ENCODE results near the gene PKNOX1.
"Not testable (repeated sequence)": the region's sequence is repeated elsewhere in the genome, so short reads cannot be mapped to it uniquely, and the experiment has no call there.

The PKNOX1 gene

DNA sequence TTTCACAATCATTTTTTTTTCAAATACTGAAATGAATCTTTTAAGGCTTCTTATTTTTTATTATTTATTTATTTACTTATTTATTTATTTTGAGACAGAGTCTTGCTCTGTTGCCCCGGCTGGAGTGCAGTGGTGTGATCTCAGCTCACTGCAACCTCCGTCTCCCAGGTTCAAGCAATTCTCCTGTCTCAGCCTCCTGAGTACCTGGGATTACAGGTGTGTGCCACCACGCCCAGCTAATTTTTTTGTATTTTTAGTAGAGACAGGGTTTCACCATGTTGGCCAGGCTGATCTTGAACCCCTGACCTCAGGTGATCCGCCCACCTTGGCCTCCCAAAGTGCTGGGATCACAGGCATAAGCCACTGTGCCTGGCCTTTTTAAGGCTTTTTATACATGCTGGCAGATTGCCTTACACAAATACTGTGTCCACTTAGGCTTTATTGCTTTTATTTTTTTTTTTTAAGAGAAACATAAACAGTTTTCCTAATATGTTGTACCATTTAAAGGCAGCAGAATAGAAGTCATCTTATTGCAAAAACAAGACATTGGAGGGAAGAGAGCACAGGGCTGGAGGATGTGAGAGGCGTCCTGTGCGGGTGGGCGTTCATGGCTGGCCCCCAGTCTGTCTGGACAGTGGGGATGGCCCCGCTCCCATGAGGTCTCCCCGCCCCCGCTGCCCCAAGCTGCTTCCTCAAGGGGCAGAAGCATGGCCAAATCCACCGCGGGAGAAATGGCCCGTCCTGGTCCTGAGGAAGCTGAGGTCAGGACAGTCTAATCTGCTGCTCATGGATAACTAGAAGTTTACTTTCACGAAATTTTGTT, 31.9 kb downstream of the PKNOX1 start:
- H3K36me3 ChIP-seq (ENCODE audit: insufficient read depth, low read length), result peaks cover 26% of the 10 kb centered on the region
- H3K4me1 ChIP-seq (ENCODE audit: insufficient read depth, low read length); H3K9me3 ChIP-seq (ENCODE audit: insufficient read depth, low read depth, low read length); H3K27me3 ChIP-seq (ENCODE audit: insufficient read depth, low read length); H3K4me3 ChIP-seq (ENCODE audit: low read length); H3K27ac ChIP-seq (ENCODE audit: low read depth, low read length); H3K9ac ChIP-seq (ENCODE audit: low read depth, low read length): not testable (repeated sequence)
- WGBS, result 88% methylated on average over 14 of the region's 14 CpGs

DNA sequence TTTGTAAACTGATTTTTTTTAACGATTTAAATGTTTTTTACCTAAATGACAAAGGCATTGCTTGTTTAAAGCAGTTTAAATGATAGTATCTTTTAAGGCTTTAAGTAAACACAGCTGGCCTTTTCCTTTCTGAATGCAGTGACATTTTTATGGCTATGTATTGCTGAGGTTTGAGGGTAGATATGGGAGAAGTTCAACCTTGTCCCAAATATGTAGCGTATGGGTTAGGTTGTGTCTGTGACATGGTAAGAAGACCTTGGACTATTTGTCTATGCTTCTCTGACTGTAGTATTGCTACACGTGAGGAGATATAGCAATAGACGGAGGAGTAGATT, 32.5 kb downstream of the PKNOX1 start:
- Histone ChIP-seq H3K27me3 (ENCODE audit: insufficient read depth, low read length) (no peaks in the 10 kb centered on the region), H3K27ac (ENCODE audit: low read depth, low read length) (no peak overlapping the region), H3K9ac (ENCODE audit: low read depth, low read length) (no peak overlapping the region), H3K36me3 (ENCODE audit: insufficient read depth, low read length) (peaks cover 32% of the 10 kb centered on the region), H3K9me3 (ENCODE audit: insufficient read depth, low read depth, low read length) (no peaks in the 10 kb centered on the region), H3K4me3 (ENCODE audit: low read length) (no peak overlapping the region), H3K4me1 (ENCODE audit: insufficient read depth, low read length) (no peaks in the 10 kb centered on the region)
- WGBS, result 92% methylated on average over 4 of the region's 4 CpGs

DNA sequence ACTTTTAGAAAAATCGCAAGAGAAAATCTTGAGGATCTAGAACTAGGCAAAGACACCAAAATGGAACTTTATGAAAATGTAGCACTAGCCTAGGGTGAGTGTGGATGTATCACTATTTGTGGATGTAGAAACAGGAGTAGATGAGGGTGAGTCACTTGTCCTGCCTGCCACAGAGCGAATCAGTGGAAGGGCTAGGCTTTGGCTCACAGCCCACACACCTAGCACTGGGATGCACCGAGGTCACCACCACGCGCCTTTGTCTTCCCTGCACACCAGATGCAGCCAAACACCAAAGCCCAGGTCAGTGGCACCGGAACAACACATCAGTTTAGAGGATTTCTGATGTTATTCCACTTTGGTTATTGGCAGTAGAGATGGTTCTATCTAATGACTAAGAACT, 38.2 kb downstream of the PKNOX1 start:
- Histone ChIP-seq H3K27ac (ENCODE audit: low read depth, low read length) (no peak overlapping the region), H3K9ac (ENCODE audit: low read depth, low read length) (no peak overlapping the region), H3K27me3 (ENCODE audit: insufficient read depth, low read length) (no peaks in the 10 kb centered on the region), H3K4me3 (ENCODE audit: low read length) (no peak overlapping the region), H3K9me3 (ENCODE audit: insufficient read depth, low read depth, low read length) (no peaks in the 10 kb centered on the region), H3K36me3 (ENCODE audit: insufficient read depth, low read length) (peaks cover 72% of the 10 kb centered on the region), H3K4me1 (ENCODE audit: insufficient read depth, low read length) (no peaks in the 10 kb centered on the region)
- WGBS, result 95% methylated on average over 6 of the region's 6 CpGs

DNA sequence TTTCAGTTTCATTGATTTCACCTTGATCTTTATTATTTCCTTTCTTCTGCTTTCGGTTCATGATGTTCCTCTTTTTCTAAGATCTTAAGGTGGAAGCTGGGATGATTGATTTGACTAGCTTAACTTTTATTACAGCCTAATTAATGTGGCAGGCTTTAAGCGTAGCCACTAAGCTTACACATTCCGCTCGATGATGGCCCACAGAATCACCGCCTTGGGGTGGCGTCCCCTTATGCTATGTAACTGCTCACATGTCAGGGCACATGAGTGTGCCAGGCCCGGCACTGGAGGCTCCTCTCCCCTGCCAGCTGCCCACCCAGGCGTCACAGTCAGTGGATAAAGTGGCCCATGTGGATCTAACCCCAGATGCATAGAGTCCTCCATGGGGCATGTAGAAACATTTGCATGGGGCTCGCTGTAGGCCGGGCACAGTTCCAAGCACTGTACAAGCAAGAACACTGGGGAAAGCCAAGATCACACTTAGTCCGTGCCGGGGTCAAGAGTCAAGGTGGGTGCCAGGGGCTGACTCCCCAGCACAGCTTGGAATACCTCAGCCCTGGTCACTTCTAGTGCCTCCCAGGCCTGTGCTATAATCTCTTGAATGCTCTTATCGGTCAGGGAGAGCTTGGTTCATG, 41.7 kb downstream of the PKNOX1 start:
- H3K9ac ChIP-seq (ENCODE audit: low read depth, low read length), result no peak overlapping the region
- peaks cover 73% of the 10 kb centered on the region for H3K36me3 ChIP-seq (ENCODE audit: insufficient read depth, low read length)
- H3K4me3 ChIP-seq (ENCODE audit: low read length), result no peak overlapping the region
- H3K27me3 ChIP-seq (ENCODE audit: insufficient read depth, low read length), result no peaks in the 10 kb centered on the region
- H3K4me1 ChIP-seq (ENCODE audit: insufficient read depth, low read length), result no peaks in the 10 kb centered on the region
- H3K27ac ChIP-seq (ENCODE audit: low read depth, low read length), result no peak overlapping the region
- H3K9me3 ChIP-seq (ENCODE audit: insufficient read depth, low read depth, low read length), result no peaks in the 10 kb centered on the region
- 88% methylated on average over 12 of the region's 13 CpGs for WGBS

DNA sequence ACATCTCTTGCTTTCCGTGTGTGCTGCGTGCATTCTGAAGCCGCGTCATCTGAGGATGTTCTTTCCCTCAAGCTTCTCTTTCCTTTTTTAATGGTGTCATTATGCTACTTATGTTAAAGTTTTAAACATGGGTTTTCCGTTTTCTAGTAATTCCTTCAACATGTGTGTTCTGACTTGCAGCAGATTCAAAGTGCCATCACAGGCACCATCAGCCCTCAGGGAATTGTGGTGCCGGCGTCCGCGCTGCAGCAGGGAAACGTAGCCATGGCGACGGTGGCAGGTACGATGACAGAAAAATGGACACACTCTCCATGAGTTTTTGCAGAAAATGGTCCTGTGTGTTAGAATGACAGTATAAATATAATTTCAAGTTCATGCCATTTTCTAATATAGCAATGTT, 42.4 kb downstream of the PKNOX1 start:
- peaks cover 73% of the 10 kb centered on the region for H3K36me3 ChIP-seq (ENCODE audit: insufficient read depth, low read length)
- H3K27ac ChIP-seq (ENCODE audit: low read depth, low read length), result no peak overlapping the region
- H3K4me3 ChIP-seq (ENCODE audit: low read length), result no peak overlapping the region
- H3K4me1 ChIP-seq (ENCODE audit: insufficient read depth, low read length), result no peaks in the 10 kb centered on the region
- H3K27me3 ChIP-seq (ENCODE audit: insufficient read depth, low read length), result no peaks in the 10 kb centered on the region
- no peak overlapping the region for H3K9ac ChIP-seq (ENCODE audit: low read depth, low read length)
- H3K9me3 ChIP-seq (ENCODE audit: insufficient read depth, low read depth, low read length), result no peaks in the 10 kb centered on the region
- 97% methylated on average over 13 of the region's 13 CpGs for WGBS

DNA sequence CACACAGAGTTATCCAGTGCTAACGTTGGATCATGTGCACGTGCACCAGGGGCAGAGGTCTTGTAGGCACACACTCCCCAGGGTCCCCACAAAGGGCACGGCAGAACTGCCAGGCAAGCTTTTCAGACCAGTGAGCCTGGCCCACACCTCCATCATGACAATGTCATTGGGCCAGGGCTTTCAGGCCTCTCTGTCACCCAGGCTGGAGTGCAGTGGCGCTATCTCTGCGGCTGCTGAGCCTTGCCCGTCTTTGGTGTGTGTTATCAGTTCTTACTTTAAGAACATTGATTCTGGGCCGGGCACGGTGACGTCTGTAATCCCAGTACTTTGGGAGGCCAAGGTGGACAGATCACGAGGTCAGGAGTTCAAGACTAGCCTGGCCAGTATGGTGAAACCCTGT, 44.2 kb downstream of the PKNOX1 start:
- Histone ChIP-seq H3K9ac (ENCODE audit: low read depth, low read length) (no peak overlapping the region), H3K36me3 (ENCODE audit: insufficient read depth, low read length) (peaks cover 68% of the 10 kb centered on the region), H3K9me3 (ENCODE audit: insufficient read depth, low read depth, low read length) (no peaks in the 10 kb centered on the region), H3K4me1 (ENCODE audit: insufficient read depth, low read length) (no peaks in the 10 kb centered on the region), H3K4me3 (ENCODE audit: low read length) (no peak overlapping the region), H3K27me3 (ENCODE audit: insufficient read depth, low read length) (no peaks in the 10 kb centered on the region), H3K27ac (ENCODE audit: low read depth, low read length) (no peak overlapping the region)
- WGBS, result 95% methylated on average over 10 of the region's 10 CpGs

DNA sequence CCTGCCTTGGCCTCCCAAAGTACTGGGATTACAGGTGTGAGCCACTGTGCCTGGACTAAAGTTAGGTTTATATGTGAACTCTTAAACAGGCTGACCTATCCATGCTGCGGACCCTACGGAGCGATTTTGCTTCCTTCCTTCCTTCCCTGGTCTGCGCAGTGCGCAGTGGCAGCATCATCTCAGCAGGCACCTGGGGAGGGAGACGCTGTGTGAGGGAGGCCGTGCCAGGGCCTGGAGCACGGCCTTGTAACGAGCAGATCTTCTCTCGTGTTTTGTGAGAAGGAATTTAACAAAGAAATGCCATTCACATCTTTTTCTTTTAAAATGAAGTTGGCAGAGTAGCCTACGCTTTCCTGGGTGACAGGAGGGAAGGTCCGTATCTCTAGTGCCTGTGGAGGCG, 45.8 kb downstream of the PKNOX1 start:
- Histone ChIP-seq H3K27me3 (ENCODE audit: insufficient read depth, low read length) (no peaks in the 10 kb centered on the region), H3K4me3 (ENCODE audit: low read length) (no peak overlapping the region), H3K4me1 (ENCODE audit: insufficient read depth, low read length) (no peaks in the 10 kb centered on the region; the same call in 1 of the 2 replicates), H3K36me3 (ENCODE audit: insufficient read depth, low read length) (peaks cover 70% of the 10 kb centered on the region), H3K9me3 (ENCODE audit: insufficient read depth, low read depth, low read length) (no peaks in the 10 kb centered on the region), H3K27ac (ENCODE audit: low read depth, low read length) (no peak overlapping the region), H3K9ac (ENCODE audit: low read depth, low read length) (no peak overlapping the region)
- 95% methylated on average over 12 of the region's 13 CpGs for WGBS

DNA sequence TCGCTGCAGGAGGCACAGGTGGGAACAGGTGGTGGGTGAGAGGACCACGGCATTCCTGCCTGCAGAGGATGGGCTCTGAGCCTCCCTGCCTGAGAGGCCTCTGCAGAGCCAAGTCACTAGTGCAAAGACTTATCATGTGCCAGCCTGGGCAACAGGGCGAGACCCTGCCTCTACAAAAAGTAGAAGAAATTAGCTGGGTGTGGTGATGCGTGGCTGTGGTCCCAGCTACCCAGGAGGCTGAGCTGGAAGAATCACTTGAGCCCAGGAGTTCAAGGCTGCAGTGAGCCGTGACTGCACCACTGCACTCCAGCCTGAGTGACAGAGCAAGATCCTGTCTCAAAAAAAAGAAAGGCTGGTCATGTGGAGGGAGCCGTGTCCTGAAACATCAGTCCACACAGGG, 46.4 kb downstream of the PKNOX1 start:
- peaks cover 4% of the 10 kb centered on the region; the same call in 1 of the 2 replicates for H3K4me1 ChIP-seq (ENCODE audit: insufficient read depth, low read length)
- H3K27ac ChIP-seq (ENCODE audit: low read depth, low read length), result no peak overlapping the region
- 94% methylated on average over 6 of the region's 6 CpGs for WGBS
- peaks cover 70% of the 10 kb centered on the region for H3K36me3 ChIP-seq (ENCODE audit: insufficient read depth, low read length)
- no peak overlapping the region for H3K9ac ChIP-seq (ENCODE audit: low read depth, low read length)
- H3K9me3 ChIP-seq (ENCODE audit: insufficient read depth, low read depth, low read length), result no peaks in the 10 kb centered on the region
- no peak overlapping the region for H3K4me3 ChIP-seq (ENCODE audit: low read length)
- H3K27me3 ChIP-seq (ENCODE audit: insufficient read depth, low read length), result no peaks in the 10 kb centered on the region

DNA sequence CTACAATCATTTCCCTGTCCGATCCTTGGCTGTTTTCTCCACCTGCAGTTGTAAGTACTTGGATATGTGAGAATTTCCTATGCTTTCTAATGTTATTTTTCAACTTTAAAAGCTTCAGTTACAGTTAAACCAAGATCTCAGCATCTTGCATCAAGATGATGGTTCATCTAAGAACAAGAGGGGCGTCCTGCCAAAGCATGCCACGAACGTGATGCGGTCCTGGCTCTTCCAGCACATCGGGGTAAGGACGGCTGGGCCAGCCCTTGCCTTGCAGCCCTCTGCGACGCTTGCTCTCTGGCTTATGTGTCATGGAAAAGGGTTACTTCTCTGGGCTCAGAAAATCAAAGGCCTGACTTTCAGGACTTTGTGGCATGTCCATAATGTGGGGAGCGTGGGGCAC, 46.8 kb downstream of the PKNOX1 start:
- Histone ChIP-seq H3K4me1 (ENCODE audit: insufficient read depth, low read length) (peaks cover 7% of the 10 kb centered on the region; the same call in 1 of the 2 replicates), H3K27ac (ENCODE audit: low read depth, low read length) (no peak overlapping the region), H3K9me3 (ENCODE audit: insufficient read depth, low read depth, low read length) (no peaks in the 10 kb centered on the region), H3K4me3 (ENCODE audit: low read length) (no peak overlapping the region), H3K27me3 (ENCODE audit: insufficient read depth, low read length) (no peaks in the 10 kb centered on the region), H3K36me3 (ENCODE audit: insufficient read depth, low read length) (peaks cover 68% of the 10 kb centered on the region), H3K9ac (ENCODE audit: low read depth, low read length) (no peak overlapping the region)
- 94% methylated on average over 10 of the region's 10 CpGs for WGBS

DNA sequence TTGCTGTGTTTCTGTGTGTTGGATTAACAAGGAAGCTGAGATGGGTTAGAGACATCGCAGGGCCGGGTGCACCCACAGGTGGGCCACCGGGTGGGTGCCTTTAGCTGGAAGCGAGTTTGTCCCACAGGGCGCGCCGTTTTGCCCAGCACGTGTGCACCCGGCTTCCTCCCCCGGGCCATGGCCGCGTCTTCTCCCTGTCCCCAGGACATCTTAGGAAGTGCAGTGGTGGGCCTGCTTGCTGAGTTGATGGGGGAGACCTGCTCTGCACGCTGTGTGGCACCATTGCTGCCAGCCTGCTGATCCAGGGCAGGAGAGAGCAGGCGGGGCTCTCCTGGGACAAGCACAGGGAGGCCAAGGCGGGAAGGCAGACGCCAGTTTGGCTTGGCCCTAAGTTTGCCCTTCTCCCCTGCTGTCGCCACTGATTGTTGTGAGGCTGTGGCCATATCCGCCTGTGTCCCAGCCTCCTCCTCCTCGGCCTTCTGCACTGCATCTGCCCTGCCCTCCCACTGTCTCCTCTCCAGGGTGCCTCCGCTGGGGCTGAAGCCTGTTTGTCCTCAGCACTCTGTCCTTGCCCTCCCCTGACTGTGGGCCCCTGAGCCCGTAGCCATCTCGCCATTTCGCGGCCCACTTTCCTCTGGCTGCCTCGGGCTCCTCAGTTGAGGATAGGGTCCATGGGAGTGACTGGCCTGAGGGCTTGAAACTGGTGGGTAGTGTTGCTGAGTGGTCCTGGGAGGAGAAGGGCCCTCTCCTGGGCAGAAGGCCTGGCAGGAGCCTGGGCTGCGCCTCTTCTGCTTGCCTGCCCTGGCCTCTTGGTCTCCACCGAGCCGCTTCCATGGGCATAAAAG, 47.6 kb downstream of the PKNOX1 start:
- H3K9ac ChIP-seq (ENCODE audit: low read depth, low read length), result no peak overlapping the region
- H3K9me3 ChIP-seq (ENCODE audit: insufficient read depth, low read depth, low read length), result no peaks in the 10 kb centered on the region
- H3K27me3 ChIP-seq (ENCODE audit: insufficient read depth, low read length), result no peaks in the 10 kb centered on the region
- WGBS, result 93% methylated on average over 28 of the region's 28 CpGs
- H3K4me1 ChIP-seq (ENCODE audit: insufficient read depth, low read length), result peaks cover 7% of the 10 kb centered on the region; the same call in 1 of the 2 replicates
- no peak overlapping the region for H3K27ac ChIP-seq (ENCODE audit: low read depth, low read length)
- H3K4me3 ChIP-seq (ENCODE audit: low read length), result no peak overlapping the region
- H3K36me3 ChIP-seq (ENCODE audit: insufficient read depth, low read length), result peaks cover 60% of the 10 kb centered on the region

DNA sequence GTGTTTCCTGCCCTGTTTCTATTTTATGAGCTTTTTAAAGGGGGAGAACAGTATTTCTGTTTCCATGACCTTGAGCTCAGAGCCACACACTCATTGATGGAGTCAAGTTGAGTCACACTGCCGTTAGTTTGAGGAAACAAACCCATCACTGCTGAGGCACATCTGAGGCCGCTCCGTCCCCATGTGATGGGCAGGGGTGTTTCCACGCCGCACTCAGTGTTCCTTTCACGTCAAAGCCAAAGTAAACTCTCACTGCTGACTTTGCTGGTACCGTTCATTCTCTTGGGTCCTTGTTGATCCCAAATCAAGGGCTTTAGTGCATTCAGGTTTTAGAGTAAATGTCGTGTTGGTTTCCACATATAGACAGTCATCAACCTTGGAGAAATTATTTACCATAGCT, 48.8 kb downstream of the PKNOX1 start:
- WGBS, result 98% methylated on average over 8 of the region's 8 CpGs
- no peaks in the 10 kb centered on the region for H3K27me3 ChIP-seq (ENCODE audit: insufficient read depth, low read length)
- no peak overlapping the region for H3K4me3 ChIP-seq (ENCODE audit: low read length)
- H3K27ac ChIP-seq (ENCODE audit: low read depth, low read length), result no peak overlapping the region
- peaks cover 58% of the 10 kb centered on the region for H3K36me3 ChIP-seq (ENCODE audit: insufficient read depth, low read length)
- H3K9ac ChIP-seq (ENCODE audit: low read depth, low read length), result no peak overlapping the region
- peaks cover 7% of the 10 kb centered on the region; the same call in 1 of the 2 replicates for H3K4me1 ChIP-seq (ENCODE audit: insufficient read depth, low read length)
- H3K9me3 ChIP-seq (ENCODE audit: insufficient read depth, low read depth, low read length), result no peaks in the 10 kb centered on the region

Data from HUES64 (cell line).